ENCODE measurements around the gene KCNN2. TPM values are rescaled to one million over a fixed set of nuclear protein-coding genes. Genes with fewer than 3 reads are reported as not detected.

The KCNN2 gene
- total and polyA plus RNA-seq, 4 donors = 0.09 to 4.6 (median 3.0) TPM

GRCh38 chr5:114419067-114419388 is 57.2 kb downstream of the KCNN2 start:
- no peak overlapping the region for H3K9ac ChIP-seq (ENCODE audit: low read depth in 1 of 2, low read length in 2 of 2)
- peaks cover 4 to 57% (median 34%) of the 10 kb centered on the region in 4 donors for H3K4me1 ChIP-seq (ENCODE audit: control insufficient read depth in 4 of 4, insufficient read depth in 4 of 4, low read length in 3 of 4)
- WGBS = 95% methylated on average over 1 of the region's 1 CpG
- no peaks in the 10 kb centered on the region for H3K36me3 ChIP-seq (ENCODE audit: control insufficient read depth in 4 of 4, insufficient read depth in 3 of 4, low read depth in 1 of 4, low read length in 3 of 4)
- H3K27ac ChIP-seq (ENCODE audit: low read depth in 1 of 2, low read length in 2 of 2) = no peak overlapping the region
- H3K27me3 ChIP-seq (ENCODE audit: control insufficient read depth in 4 of 4, insufficient read depth in 4 of 4, low read length in 3 of 4) = no peaks in the 10 kb centered on the region
- H3K9me3 ChIP-seq (ENCODE audit: control insufficient read depth in 4 of 4, low read length in 3 of 4) = no peaks in the 10 kb centered on the region
- no peak overlapping the region for H3K4me3 ChIP-seq (ENCODE audit: low read depth in 1 of 3, low read length in 3 of 3)
- no peak for DNase-seq (ENCODE audit: low spot score)
- TF ChIP-seq GABPA (IDR thresholded peaks at IDR 0.05 in 1 of 2, conservative IDR thresholded peaks at IDR 0.05 in 1 of 2) (no peak), SP1 (IDR thresholded peaks at IDR 0.05) (no peak), CTCF (IDR thresholded peaks at IDR 0.05; ENCODE audit: low read depth, low read length, missing input control) (no peak), REST (IDR thresholded peaks at IDR 0.05) (no peak), ZBTB33 (IDR thresholded peaks at IDR 0.05) (no peak), ATF3 (IDR thresholded peaks at IDR 0.05) (no peak)

- Histone ChIP-seq H3K27ac (ENCODE audit: low read depth in 1 of 2, low read length in 2 of 2) (no peak overlapping the region), H3K27me3 (ENCODE audit: control insufficient read depth in 4 of 4, insufficient read depth in 4 of 4, low read length in 3 of 4) (no peaks in the 10 kb centered on the region), H3K4me1 (ENCODE audit: control insufficient read depth in 4 of 4, insufficient read depth in 4 of 4, low read length in 3 of 4) (peaks cover 2 to 48% (median 33%) of the 10 kb centered on the region in 4 donors), H3K9me3 (ENCODE audit: control insufficient read depth in 4 of 4, low read length in 3 of 4) (no peaks in the 10 kb centered on the region), H3K9ac (ENCODE audit: low read depth in 1 of 2, low read length in 2 of 2) (no peak overlapping the region), H3K36me3 (ENCODE audit: control insufficient read depth in 4 of 4, insufficient read depth in 3 of 4, low read depth in 1 of 4, low read length in 3 of 4) (no peaks in the 10 kb centered on the region), H3K4me3 (ENCODE audit: low read depth in 1 of 3, low read length in 3 of 3) (no peak overlapping the region)
- TF ChIP-seq CTCF (IDR thresholded peaks at IDR 0.05; ENCODE audit: low read depth, low read length, missing input control) (no peak), FOXA2 (IDR thresholded peaks at IDR 0.05) (no peak), MAX (IDR thresholded peaks at IDR 0.05) (no peak), JUND (IDR thresholded peaks at IDR 0.05) (no peak), SP1 (IDR thresholded peaks at IDR 0.05) (no peak), EGR1 (IDR thresholded peaks at IDR 0.05; ENCODE audit: low read depth in 2 of 2) (no peak), ZBTB33 (IDR thresholded peaks at IDR 0.05) (no peak), REST (IDR thresholded peaks at IDR 0.05) (no peak), HNF4G (IDR thresholded peaks at IDR 0.05) (no peak), RXRA (IDR thresholded peaks at IDR 0.05) (no peak)
- no peak for DNase-seq (ENCODE audit: low spot score)
Measured at GRCh38 chr5:114419959-114420358, 58.1 kb downstream of the KCNN2 start.
